Activated CD4-positive, alpha-beta T cell treated with anti-CD3 and anti-CD28 coated beads, Interleukin-2, amount 50 U/mL, for 24 hours (primary cell): ENCODE data around the gene ZNF277.

Source experiments
- DNase-seq, 2 donors: peaks; one replicate each; pipeline ENCODE4 v3.0.0-alpha.2; 2020; ENCODE audit warnings: low read depth in 1 of 2, low spot score in 1 of 2

Gene ZNF277

DNA sequence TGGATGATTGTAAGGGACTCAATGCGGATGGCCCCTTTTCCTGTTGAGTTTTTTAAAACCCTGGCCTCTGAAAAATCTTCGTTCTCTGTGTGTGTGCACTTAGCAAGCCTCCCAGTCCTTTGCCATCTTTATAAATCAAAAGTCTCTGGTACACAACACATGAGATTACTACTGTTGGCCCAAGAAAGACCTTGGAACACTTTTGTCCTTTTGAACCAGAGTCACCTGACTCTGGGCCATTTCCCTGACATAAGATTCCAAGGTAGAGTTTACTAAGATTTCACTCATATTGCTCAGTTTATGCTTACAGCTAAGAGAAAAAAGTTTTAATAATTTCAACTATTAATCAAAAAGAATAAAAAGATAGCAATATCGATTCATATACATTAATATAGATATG is 179.0 kb downstream of the ZNF277 start:
- no peak for DNase-seq

DNA sequence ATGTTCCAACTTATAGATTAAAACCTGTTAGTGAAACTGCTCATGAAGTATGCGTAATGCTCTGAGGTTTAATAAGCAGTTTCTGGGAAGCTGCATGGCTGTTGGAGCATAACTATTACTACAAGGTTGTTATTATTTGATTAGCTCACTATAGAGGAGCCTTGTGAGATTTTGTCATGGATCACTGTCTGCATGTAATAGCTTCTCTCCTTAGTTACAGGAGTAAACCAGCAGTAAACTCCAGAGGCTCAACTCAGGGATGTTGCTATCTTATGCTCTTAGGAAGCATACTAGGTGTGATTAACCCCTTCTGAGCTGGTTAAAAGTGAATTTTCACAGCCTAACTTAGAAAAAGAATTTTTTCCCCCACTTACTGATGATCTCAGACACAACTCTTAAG is 180.1 kb downstream of the ZNF277 start:
- DNase-seq: no peak

DNA sequence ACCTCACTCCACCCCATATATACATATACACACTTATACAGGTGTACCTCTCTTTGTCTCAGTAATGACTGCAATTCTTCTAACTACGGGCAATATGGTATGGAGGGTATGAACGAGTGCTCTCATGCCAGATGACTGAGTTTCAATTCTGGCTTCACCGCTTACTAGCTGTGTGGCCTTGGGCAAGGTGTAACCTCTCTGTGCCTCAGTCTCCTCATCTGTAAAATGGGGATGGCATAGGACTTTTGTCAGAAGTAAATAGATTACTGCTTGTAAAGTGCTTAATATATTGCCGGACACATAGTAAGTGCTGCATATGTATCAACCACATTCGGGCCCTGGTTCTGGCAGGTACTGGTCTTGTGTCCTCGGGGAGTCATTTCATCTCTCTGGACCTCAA is 183.7 kb downstream of the ZNF277 start:
- no peak for DNase-seq

DNA sequence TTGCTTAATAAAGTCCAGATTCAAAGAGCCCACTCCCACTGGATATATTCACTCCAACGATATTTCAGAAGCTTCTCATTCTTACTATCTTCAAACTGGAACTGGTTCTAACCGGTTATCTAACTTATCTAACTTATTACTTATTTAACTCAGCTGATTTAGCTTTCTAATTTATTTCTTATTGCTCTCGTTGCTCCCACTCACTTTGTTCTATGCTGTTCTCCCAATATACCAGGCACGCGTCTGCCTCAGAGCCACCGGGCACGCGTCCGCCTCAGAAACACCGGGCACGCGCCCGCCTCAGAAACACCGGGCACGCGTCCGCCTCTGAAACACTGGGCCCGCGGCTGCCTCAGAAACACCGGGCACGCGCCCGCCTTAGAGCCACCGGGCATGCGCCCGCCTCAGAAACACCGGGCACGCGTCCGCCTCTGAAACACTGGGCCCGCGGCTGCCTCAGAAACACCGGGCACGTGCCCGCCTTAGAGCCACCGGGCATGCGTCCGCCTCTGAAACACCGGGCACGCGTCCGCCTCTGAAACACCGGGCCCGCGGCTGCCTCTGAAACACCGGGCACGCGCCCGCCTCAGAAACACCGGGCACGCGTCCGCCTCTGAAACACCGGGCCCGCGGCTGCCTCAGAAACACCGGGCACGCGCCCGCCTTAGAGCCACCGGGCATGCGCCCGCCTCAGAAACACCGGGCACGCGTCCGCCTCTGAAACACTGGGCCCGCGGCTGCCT is 184.8 kb downstream of the ZNF277 start:
- DNase-seq: peak; percentile 26 to 40

DNA sequence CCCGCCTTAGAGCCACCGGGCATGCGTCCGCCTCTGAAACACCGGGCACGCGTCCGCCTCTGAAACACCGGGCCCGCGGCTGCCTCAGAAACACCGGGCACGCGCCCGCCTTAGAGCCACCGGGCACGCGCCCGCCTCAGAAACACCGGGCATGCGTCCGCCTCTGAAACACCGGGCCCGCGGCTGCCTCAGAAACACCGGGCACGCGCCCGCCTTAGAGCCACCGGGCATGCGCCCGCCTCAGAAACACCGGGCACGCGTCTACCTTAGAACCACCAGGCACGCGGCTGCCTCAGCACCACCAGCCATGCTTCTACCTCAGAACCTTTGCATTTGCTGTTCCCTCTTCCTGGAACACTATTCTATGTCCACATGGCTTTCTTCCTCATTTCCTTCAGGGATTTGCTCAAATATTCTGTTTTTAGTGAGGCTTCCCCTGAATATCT is 185.4 kb downstream of the ZNF277 start:
- peak; percentile 63 to 64 for DNase-seq
